Measurements from ENCODE around the gene GSKIP.

DNA sequence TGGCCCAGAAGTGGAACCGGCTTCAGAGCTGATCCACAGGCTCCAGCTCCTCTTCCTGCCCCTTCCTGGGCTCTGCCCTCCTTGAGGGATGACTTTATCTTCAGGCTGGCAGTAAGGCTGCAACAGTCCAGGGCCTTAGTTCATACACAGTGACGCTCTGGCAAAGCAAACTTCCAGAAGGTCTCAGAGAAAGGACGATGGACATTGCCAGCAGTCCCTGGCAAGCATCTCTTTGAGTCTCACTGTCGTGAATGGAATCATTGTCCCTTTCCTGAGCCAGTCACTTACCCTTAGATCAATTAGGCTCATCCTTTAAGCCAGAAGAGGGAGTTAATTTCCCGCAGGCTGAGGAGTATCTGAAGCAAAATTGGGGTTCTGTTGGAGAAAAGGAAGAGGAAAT lies 37.2 kb downstream of the GSKIP start:
- TF ChIP-seq, protein P1, sequence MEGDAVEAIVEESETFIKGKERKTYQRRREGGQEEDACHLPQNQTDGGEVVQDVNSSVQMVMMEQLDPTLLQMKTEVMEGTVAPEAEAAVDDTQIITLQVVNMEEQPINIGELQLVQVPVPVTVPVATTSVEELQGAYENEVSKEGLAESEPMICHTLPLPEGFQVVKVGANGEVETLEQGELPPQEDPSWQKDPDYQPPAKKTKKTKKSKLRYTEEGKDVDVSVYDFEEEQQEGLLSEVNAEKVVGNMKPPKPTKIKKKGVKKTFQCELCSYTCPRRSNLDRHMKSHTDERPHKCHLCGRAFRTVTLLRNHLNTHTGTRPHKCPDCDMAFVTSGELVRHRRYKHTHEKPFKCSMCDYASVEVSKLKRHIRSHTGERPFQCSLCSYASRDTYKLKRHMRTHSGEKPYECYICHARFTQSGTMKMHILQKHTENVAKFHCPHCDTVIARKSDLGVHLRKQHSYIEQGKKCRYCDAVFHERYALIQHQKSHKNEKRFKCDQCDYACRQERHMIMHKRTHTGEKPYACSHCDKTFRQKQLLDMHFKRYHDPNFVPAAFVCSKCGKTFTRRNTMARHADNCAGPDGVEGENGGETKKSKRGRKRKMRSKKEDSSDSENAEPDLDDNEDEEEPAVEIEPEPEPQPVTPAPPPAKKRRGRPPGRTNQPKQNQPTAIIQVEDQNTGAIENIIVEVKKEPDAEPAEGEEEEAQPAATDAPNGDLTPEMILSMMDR (IDR thresholded peaks at IDR 0.05) = no peak
- no peak for TF ChIP-seq POLR2A (IDR thresholded peaks at IDR 0.05)

Data from lower leg skin (tissue), 3 donors.